ENCODE data around the gene NMT1.

NMT1 gene

GRCh38 chr17:45138911-45139532 lies 77.9 kb downstream of the NMT1 start:
- DNase-seq = no peak

GRCh38 chr17:45139533-45139920 lies 78.4 kb downstream of the NMT1 start:
- no peak for DNase-seq

- no peak for DNase-seq
Measured at GRCh38 chr17:45143094-45143670, 82.1 kb downstream of the NMT1 start.

- DNase-seq = no peak
Measured at GRCh38 chr17:45143767-45144198, 82.7 kb downstream of the NMT1 start.

- no peak for DNase-seq
Measured at GRCh38 chr17:45144199-45145034, 83.3 kb downstream of the NMT1 start.

GRCh38 chr17:45145035-45145389 lies 83.9 kb downstream of the NMT1 start:
- no peak for DNase-seq

GRCh38 chr17:45146166-45146565 lies 85.0 kb downstream of the NMT1 start:
- DNase-seq = no peak

- no peak for DNase-seq
Measured at GRCh38 chr17:45146592-45146889, 85.4 kb downstream of the NMT1 start.

- no peak for DNase-seq
Measured at GRCh38 chr17:45146890-45147580, 85.9 kb downstream of the NMT1 start.

- peak; percentile 90 for DNase-seq
Measured at GRCh38 chr17:45147581-45148182, 86.6 kb downstream of the NMT1 start.

- DNase-seq = peak; percentile 100
Measured at GRCh38 chr17:45148183-45149036, 87.3 kb downstream of the NMT1 start, which contains the start of gene HEXIM1. HEXIM1 (plus strand) TSS chr17:45148475; CDS start chr17:45149191, 716 bp downstream.

- DNase-seq = peak; percentile 71
Measured at GRCh38 chr17:45149037-45149668, 88.0 kb downstream of the NMT1 start.

- no peak for DNase-seq
Measured at GRCh38 chr17:45149669-45150664, 88.8 kb downstream of the NMT1 start.

GRCh38 chr17:45150911-45151809 lies 90.0 kb downstream of the NMT1 start:
- no peak for DNase-seq

- no peak for DNase-seq
Measured at GRCh38 chr17:45155029-45155428, 93.9 kb downstream of the NMT1 start.

- no peak for DNase-seq
Measured at GRCh38 chr17:45155483-45155882, 94.4 kb downstream of the NMT1 start.

GRCh38 chr17:45156242-45156641 lies 95.1 kb downstream of the NMT1 start:
- no peak for DNase-seq

All from amniotic stem cell (primary cell).